GM12801 (cell line): ENCODE measurements around the gene ASGR2.

Experiments used
- TF ChIP-seq, protein P1 (sequence below): IDR thresholded peaks from one replicate; pipeline ENCODE4 v1.5.1; 2011; ENCODE audit warnings: control low read depth; ENCODE audit not compliant: insufficient read length; ENCODE audit errors: extremely low read depth

ASGR2 gene

GRCh38 chr17:7080456-7081041 lies 34.1 kb downstream of the ASGR2 start:
- TF ChIP-seq, protein P1, sequence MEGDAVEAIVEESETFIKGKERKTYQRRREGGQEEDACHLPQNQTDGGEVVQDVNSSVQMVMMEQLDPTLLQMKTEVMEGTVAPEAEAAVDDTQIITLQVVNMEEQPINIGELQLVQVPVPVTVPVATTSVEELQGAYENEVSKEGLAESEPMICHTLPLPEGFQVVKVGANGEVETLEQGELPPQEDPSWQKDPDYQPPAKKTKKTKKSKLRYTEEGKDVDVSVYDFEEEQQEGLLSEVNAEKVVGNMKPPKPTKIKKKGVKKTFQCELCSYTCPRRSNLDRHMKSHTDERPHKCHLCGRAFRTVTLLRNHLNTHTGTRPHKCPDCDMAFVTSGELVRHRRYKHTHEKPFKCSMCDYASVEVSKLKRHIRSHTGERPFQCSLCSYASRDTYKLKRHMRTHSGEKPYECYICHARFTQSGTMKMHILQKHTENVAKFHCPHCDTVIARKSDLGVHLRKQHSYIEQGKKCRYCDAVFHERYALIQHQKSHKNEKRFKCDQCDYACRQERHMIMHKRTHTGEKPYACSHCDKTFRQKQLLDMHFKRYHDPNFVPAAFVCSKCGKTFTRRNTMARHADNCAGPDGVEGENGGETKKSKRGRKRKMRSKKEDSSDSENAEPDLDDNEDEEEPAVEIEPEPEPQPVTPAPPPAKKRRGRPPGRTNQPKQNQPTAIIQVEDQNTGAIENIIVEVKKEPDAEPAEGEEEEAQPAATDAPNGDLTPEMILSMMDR, result no peak

- TF ChIP-seq, protein P1, result no peak
Measured at GRCh38 chr17:7079581-7080455, 34.8 kb downstream of the ASGR2 start, which contains the start of gene CLEC10A. TSS of gene CLEC10A (minus strand) at chr17:7080251. CDS start at chr17:7078812, 1,439 bp downstream.

DNA sequence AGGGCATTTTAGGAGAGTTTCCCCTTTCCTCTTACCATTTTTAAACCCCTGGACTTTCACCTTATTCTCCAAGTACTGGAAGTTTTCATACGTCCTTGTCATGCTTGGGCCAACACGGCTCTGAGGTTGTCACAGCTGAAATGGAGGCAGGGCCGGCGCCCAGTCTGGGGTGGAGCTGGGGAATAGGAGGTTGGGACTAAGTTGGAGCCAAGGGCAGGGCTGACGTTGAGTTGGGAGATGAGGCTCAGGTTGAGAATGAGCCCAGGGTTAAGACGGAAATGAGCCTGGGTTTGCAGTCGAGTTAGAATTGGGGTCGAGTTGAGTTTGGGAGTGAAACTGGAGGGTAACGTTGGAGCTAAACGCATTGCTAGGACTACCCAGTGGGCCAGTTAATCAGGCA lies 35.9 kb downstream of the ASGR2 start:
- TF ChIP-seq, protein P1, result no peak

DNA sequence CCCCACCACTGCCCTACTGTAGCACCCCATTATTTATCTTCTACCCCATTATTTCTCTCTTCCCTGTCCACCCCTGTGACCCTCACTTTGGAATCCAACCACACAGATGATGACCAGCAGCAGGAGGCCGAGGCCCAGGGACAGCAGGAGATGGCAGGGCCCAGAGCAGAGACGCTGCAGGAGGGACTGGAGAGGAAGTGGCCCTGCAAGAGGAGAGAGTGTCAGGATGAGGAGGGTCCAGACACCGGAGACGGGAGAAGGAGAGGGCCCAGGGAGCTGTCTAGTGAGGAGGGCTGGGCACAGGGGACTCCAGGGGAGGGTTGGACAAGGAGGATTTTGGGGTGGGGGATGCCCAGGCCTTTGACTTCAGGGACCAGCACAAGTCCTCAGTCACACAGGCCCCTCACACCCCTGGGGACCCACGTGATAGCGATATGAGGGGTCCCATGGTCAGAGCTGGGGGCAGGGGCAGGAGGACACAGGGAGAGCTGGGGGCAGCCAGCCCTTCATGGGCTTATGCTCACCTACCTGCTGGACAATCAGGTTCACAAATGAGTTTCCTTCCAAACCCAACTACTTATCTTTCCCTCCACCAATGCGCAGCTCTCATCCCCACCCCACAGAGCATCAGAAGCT lies 36.6 kb downstream of the ASGR2 start:
- TF ChIP-seq, protein P1, result no peak

DNA sequence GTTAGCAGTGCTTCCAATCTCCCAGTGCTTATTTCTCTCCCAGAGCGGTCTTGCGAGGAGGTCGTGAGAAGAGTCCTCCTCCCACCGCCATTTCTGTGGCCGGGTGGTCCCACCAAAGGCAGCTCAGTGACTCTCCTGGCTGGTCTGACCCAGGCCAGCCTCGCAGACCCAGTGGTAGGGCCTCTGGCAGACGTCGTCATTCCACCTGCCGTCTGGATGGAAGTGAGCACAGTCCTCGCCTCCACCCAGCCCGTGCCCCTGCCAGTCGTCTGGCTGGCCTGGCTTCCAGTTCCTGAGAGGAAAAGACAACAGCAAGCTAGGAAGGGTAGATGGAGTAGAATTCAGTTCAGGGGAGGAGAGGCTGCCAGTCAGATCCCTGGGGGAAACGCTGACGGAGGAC lies 39.7 kb downstream of the ASGR2 start:
- TF ChIP-seq, protein P1, result no peak

- TF ChIP-seq, protein P1, result no peak
Measured at GRCh38 chr17:7072406-7072805, 42.2 kb downstream of the ASGR2 start.

GRCh38 chr17:7070712-7071111 lies 43.9 kb downstream of the ASGR2 start:
- TF ChIP-seq, protein P1, result no peak
